ENCODE measurements around the gene SNAP25. TPM values are rescaled to one million over a fixed set of nuclear protein-coding genes. Genes with fewer than 3 reads are reported as not detected.

SNAP25 gene
- total and polyA plus RNA-seq, 10 of the 15 experiments (the other 5 are each of a cell fraction or from before 2014, with no cell fraction given): not detected

GRCh38 chr20:10330071-10330470, 111.4 kb downstream of the SNAP25 start:
- CTCF ChIA-PET: interaction anchor here (1.5 kb wide), 1 partner anchor 13 kb away, joined by 4 read pairs; no protein-coding TSS in a partner anchor
- no peak for ATAC-seq
- in situ Hi-C loops (cut with MboI) (no loop called here), intact Hi-C loops (cut with micrococcal nuclease; ENCODE audit: unreplicated experiment) (no loop called here)
- FAIRE-seq: no peak
- H3K27ac ChIP-seq (ENCODE audit: control insufficient read depth, insufficient read depth): no peak overlapping the region
- no peaks in the 10 kb centered on the region; a peak in 2 of 4 replicates for H3K27me3 ChIP-seq (replicated peaks in 1 of 2; ENCODE audit: control insufficient read depth in 2 of 2, insufficient read depth in 2 of 2, low read length in 1 of 2)
- H3K4me1 ChIP-seq (ENCODE audit: control insufficient read depth, insufficient read depth, low read length): no peaks in the 10 kb centered on the region
- no peaks in the 10 kb centered on the region for H3K36me3 ChIP-seq (ENCODE audit: control insufficient read depth in 2 of 2, insufficient read depth in 2 of 2, low read length in 1 of 2)
- H3K4me3 ChIP-seq: no peak overlapping the region
- no peak for DNase-seq (ENCODE audit: low read depth, low spot score)
- no TSS peak for BruUV-seq (replicated peaks)
- no peak for TF ChIP-seq USF1 (IDR thresholded peaks at IDR 0.05; ENCODE audit: borderline replicate concordance, extremely low read length, insufficient read depth, low read depth, low read length)
- TF ChIP-seq YBX1 (IDR thresholded peaks at IDR 0.05): no peak
- TF ChIP-seq ZBTB4 (CRISPR knock-in tag; IDR thresholded peaks at IDR 0.05): no peak
- no peak for TF ChIP-seq CHD4 (IDR thresholded peaks at IDR 0.05)
- TF ChIP-seq WRNIP1 (IDR thresholded peaks at IDR 0.05; ENCODE audit: borderline replicate concordance, low read depth, low read length): no peak
- no peak for TF ChIP-seq BCLAF1 (IDR thresholded peaks at IDR 0.05)
- no peak for TF ChIP-seq RELA (IDR thresholded peaks at IDR 0.05; ENCODE audit: borderline replicate concordance, partially characterized antibody)
- no peak for TF ChIP-seq ZBTB11 (CRISPR knock-in tag; IDR thresholded peaks at IDR 0.05)
- TF ChIP-seq IRF4 (IDR thresholded peaks at IDR 0.05; ENCODE audit: low read depth, low read length): no peak
- TF ChIP-seq SMARCA5 (IDR thresholded peaks at IDR 0.05): no peak
- TF ChIP-seq SIN3A (IDR thresholded peaks at IDR 0.05; ENCODE audit: low read depth, low read length): no peak
- TF ChIP-seq PKNOX1 (IDR thresholded peaks at IDR 0.05): no peak
- no peak for TF ChIP-seq POU2F2 (IDR thresholded peaks at IDR 0.05; ENCODE audit: borderline replicate concordance, low read depth, low read length)
- no peak for TF ChIP-seq SREBF2 (IDR thresholded peaks at IDR 0.05; ENCODE audit: low read length)
- H3K9ac ChIP-seq (ENCODE audit: control insufficient read depth, insufficient read depth, low read length): no peak overlapping the region
- RAD21 ChIA-PET (ENCODE audit: unreplicated experiment): no interaction called here
- H4K20me1 ChIP-seq (ENCODE audit: control insufficient read depth, insufficient read depth): no peaks in the 10 kb centered on the region
- SMC1A ChIA-PET (ENCODE audit: uncharacterized antibody, unreplicated experiment): no interaction called here
- no peak overlapping the region for H3K4me2 ChIP-seq (ENCODE audit: control insufficient read depth, insufficient read depth)
- POLR2A ChIA-PET: no interaction called here
- 73% methylated on average over 4 of the region's 4 CpGs for WGBS (ENCODE audit: insufficient coverage, insufficient replicate concordance, low lambda C conversion rate, missing lambda C conversion rate)
- no peak overlapping the region for H2AFZ ChIP-seq (ENCODE audit: control insufficient read depth, low read depth, low read length)
- no peaks in the 10 kb centered on the region for H3K79me2 ChIP-seq (ENCODE audit: control insufficient read depth, insufficient read depth, low read length)
- H3K9me3 ChIP-seq (replicated peaks; ENCODE audit: control insufficient read depth, insufficient read depth, low read length): no peaks in the 10 kb centered on the region
